Stimulated activated CD8-positive, alpha-beta memory T cell treated with anti-CD3 and anti-CD28 coated beads, Interleukin-7, amount 100 ng/mL, for 48 hours (primary cell): ENCODE measurements around the gene CAPN8.

Experiments
- DNase-seq, 2 donors: peaks; one replicate each; pipeline ENCODE4 v3.0.0-alpha.2; 2020; ENCODE audit warnings: low read depth in 1 of 2; ENCODE audit errors: extremely low read depth in 1 of 2

The CAPN8 gene

DNA sequence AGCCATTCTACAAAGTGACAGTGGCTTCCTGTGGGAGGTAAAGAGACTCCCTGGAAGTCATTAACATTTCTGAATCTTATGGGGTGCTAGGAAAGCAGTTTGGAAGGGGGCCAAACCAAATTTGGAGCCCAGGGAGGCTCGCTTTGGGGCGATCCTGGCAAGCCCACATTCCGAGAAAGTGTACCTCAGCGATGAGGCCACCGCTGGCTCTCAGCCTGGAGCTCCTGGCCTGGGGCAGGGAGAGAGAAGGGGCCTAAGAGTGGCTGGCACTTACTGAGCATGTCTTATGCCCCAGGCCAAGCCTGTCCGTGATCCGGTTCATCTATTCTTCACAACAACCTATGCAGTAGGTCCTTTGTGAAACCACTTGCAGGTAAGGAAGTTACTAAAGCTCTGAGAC is 173.5 kb downstream of the CAPN8 start:
- no peak for DNase-seq
